GM21825 (cell line): Measurements from ENCODE around the gene SLF1.

Experiments
- ATAC-seq: cut with Tn5 transposase; IDR thresholded peaks from one replicate; pipeline ENCODE4 v1.9.1; 2021; ENCODE audit warnings: mild to moderate bottlenecking, moderate library complexity; ENCODE audit not compliant: unreplicated experiment

SLF1 gene

GRCh38 chr5:94660506-94660905 lies 42.0 kb downstream of the SLF1 start:
- ATAC-seq, result no peak

DNA sequence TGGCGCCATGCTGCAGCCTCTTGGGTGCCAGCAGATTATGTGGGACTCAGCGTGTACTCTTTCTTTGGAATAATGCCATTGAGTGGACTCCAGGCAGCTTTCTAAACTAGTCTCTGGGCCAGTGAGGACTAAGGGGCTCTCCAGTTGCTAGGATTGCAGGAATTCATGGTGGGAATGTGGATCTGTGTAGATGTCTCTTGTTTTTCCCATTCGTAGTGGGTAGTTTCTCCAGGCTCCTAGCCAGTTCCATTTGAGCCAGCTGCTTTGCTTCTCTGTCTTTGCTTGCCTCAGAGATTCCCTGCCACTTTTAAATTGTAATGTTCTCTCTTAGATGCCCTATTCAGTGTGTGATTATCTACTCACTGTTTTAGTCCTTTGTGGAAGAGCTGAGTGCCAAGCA lies 42.6 kb downstream of the SLF1 start:
- no peak for ATAC-seq

DNA sequence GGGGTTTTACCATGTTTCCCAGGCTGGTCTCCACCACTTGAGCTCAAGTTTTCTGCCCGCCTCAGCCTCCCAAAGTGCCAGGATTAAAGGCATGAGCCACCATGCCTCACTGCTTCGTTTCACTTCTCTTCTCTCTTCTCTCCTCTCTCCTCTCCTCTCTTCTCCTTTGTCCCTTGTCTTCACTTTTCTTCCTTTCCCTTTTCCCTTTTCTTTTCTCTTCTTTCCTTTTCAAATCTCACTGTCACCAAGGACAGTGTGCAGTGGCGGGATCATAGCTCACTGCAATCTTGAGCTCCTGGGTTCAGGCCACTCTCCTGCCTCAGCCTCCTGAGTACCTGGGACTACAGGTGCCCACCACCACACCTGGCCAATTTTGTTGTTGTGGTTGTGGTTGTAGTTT lies 49.5 kb downstream of the SLF1 start:
- no peak for ATAC-seq

- ATAC-seq, result no peak
Measured at GRCh38 chr5:94670726-94671125, 52.3 kb downstream of the SLF1 start.

DNA sequence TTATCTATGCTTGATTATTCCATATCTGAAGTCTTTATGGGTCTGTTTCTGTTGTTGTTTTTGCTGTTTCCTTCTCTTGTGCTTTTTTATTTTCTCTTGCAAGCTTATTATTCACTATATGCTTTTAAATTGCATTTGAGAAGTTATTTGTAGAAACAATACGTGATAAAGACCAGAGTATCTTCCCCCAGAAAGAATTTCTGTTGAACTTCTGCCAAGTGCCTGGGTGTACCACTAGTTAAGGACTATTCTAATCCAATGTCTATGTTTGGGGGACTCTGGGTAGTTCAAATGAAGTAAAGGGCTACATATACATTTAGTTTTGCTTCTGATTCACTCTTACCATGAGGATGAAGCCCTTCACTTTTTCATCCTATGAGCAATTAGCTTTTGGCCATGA lies 54.3 kb downstream of the SLF1 start:
- ATAC-seq, result no peak

GRCh38 chr5:94674490-94675382 lies 56.3 kb downstream of the SLF1 start:
- ATAC-seq, result no peak

- no peak for ATAC-seq
Measured at GRCh38 chr5:94675965-94676618, 57.6 kb downstream of the SLF1 start.

- ATAC-seq, result no peak
Measured at GRCh38 chr5:94682814-94683520, 64.5 kb downstream of the SLF1 start.

DNA sequence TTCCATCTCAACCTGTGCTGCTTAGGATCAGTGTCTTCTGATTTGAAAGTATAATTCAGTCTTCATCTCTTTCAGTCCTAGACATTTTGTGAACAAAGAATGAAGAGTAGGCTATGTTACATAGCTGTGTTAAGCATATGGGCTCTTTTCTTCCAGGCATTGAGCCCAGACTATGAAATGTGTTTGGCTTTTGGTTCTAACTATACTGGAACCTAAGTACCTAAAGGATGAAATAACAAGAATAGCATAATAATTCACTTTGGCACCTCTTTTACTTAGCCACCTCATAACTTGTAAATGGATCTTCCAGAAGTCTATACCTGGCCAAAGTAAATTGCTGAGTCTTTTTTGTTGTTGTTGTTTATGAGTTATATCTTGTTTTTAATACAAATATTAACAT lies 71.4 kb downstream of the SLF1 start:
- no peak for ATAC-seq

GRCh38 chr5:94690778-94691177 lies 72.3 kb downstream of the SLF1 start:
- ATAC-seq, result no peak

DNA sequence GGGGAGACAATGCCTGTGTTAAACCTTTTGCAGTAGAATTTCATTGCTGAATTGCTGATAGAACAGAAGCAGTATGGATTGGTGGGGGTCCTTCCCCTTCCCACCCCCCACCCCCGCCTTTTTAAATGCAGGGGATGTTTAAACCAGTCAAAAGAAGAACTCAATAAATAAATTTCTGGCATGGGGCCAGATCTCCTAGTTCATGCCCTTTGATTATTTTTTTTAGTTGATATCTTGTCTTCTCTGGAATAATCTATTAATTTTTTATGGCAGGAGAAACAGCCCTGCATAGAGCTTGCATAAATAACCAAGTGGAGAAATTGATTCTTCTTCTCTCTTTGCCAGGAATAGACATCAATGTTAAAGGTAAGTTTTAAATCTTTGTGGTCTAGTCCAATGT lies 72.8 kb downstream of the SLF1 start:
- ATAC-seq, result no peak

DNA sequence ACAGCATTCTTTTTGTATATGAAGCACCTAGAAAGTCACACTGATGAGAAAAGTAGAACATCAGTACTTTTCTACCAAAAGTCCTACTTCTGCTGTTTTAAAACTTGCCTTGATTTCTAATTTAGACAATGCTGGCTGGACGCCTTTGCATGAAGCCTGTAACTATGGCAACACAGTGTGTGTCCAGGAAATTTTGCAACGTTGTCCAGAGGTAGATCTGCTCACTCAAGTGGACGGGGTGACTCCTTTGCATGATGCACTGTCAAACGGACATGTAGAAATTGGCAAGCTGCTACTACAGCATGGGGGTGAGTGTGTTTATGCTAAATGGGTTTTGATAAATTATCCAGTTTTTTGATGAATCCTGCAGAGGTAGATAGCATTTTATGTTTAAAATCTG lies 73.5 kb downstream of the SLF1 start:
- no peak for ATAC-seq

- no peak for ATAC-seq
Measured at GRCh38 chr5:94692581-94692980, 74.1 kb downstream of the SLF1 start.

- peak; percentile 81 for ATAC-seq
Measured at GRCh38 chr5:94693043-94693822, 74.8 kb downstream of the SLF1 start.

DNA sequence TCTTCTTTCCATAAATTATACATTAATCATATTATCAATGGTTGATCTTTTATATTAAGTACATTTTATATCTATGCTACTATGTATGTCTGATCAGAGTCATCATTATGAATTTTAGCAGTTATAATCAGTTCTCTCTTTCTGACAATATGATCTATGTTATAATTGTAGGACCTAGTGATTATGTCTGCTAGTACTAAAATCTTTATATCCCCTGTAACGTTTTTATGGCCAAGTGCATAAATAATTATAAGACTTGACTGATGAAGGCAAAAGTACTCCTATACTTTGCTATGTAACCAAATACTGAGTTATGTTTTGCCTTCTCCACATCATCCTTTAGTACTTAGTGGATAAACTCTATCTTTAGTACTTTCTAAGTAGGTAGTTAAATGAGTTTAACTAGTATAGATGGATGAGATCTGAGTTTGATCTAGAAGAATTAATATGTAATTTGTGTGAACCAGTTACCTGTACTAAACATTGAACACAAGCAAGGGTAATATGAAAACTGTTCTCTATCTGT lies 75.4 kb downstream of the SLF1 start:
- ATAC-seq, result no peak

- ATAC-seq, result no peak
Measured at GRCh38 chr5:94694671-94695070, 76.2 kb downstream of the SLF1 start.

DNA sequence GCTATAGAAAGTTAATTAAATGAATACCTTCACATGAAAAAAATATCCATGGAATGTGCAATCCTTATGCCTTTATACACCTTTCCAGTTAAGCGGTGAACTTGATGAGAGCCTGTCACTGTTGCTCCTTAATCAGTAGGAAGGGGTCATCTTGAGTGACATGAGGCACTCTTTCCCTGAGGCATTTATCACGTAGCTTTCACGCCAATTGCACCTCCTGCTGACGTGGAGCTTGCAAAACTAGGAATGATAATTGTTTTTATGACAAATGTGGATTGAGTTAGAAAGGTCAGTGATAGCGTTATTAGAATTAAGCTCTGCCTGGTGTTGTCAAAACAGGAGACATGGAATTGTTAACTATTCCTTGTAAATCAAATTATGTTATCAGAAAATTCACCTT lies 79.7 kb downstream of the SLF1 start:
- no peak for ATAC-seq

DNA sequence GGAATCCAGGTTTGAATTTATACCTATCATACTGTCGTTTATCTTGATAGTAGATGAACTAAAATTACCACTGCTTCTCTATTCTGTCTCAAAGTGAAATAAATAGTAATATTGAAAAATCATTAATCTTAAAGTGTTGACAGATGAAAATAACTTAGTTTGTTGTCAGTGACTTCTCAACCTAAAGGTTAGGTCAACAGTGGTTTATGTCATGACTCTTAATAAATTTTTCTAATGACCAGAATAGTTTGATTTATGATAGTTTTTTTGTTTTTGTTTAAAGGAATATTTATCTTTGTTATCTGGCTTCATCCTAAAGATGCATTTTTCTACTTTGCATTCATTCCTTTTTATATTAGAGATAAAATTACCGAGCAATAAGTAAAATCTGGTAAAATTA lies 81.1 kb downstream of the SLF1 start:
- no peak for ATAC-seq

DNA sequence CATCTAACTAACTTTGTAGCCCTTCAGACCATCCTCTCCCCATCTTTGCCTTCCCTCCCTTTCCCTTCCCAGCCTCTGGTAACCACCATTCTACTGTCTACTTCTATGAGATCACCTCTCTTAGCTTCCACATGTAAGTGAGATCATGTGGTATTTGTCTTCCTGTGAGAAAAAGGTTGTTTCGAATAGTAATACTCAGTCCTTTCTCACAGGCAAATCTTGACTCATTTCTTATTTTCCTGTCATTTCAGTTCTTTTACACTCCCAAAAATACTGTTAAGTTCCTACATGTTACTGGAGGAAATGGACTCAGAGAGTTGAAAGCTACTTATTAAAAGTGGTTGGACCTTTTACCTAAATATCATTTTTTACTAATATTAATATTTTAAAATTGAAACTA lies 82.1 kb downstream of the SLF1 start:
- peak; percentile 80 for ATAC-seq

DNA sequence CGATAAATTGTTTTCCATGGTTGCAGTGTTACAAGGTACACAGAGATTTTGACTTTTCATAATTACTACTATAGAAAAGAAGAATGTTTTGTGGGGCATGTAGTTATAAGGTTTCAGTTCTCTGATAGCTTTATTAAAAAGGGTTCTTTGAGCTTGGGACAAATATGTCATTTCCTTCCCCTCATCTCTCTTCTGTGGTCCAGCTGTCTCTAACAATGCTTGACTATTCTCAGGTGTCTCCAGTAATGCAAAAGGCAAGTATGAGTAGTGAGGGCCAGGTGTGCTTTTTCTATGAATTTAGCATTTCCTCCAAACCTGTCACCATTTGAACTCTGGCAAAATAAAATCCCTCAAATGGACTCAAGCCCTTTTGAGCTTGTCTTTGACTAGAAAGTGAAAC lies 84.3 kb downstream of the SLF1 start:
- ATAC-seq, result peak; percentile 69

DNA sequence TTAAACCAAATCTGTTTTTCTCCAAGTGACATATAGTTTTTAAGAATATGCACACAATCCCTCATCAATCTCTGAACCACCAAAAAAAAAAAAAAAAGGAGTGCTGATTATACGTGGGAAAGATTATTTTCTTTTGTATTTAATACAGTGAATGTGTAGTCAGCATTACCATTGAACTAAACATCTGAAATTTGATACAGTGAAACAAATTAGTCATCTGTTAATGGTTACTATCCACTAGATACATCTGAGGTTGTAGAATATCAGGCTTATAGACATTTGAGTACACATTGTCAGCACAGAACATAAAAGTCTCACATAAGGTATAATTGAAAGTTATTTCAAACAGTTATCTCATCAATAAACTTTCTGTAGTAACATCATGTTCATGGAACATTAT lies 87.0 kb downstream of the SLF1 start:
- ATAC-seq, result no peak
